GM12878 (cell line): ENCODE data around the gene PPP1R37. TPM values are rescaled to one million over a fixed set of nuclear protein-coding genes. Genes with fewer than 3 reads are reported as not detected.

Experiments used
- ATAC-seq: fragments of 200-7000 bp; cut with Tn5 transposase; 3 replicates; pipeline ENCODE4 v1.9.1; 2020; ENCODE audit warnings: mild to moderate bottlenecking, moderate library complexity
- BruUV-seq: library from RNA; stranded (reverse); fragments of 400-500 nt; replicated peaks from 2 replicates; lab custom pipeline; 2021; lab: Mats Ljungman, UMichigan
- CTCF ChIA-PET: fragments of 300-600 bp; sonication (Branson Sonifier 250); formaldehyde crosslinking; extraction: SDS; loops from one replicate; lab custom pipeline; 2021; ENCODE audit warnings: inconsistent platforms; lab: Yijun Ruan, JAX
- POLR2A ChIA-PET: fragments of 350-600 bp; formaldehyde crosslinking; extraction: SDS; loops from one replicate; lab custom pipeline; 2021; ENCODE audit warnings: inconsistent platforms; lab: Charles Lee
- RAD21 ChIA-PET: fragments of 300-600 bp; sonication (Branson Sonifier 250); formaldehyde crosslinking; loops from one replicate; lab custom pipeline; 2023; ENCODE audit warnings: antibody characterized with exemption; ENCODE audit not compliant: unreplicated experiment; lab: Charles Lee
- SMC1A ChIA-PET: fragments of 300-600 bp; sonication (Branson Sonifier 250); formaldehyde crosslinking; loops from one replicate; lab custom pipeline; 2023; ENCODE audit not compliant: unreplicated experiment, uncharacterized antibody; lab: Charles Lee
- DNase-seq: peaks from one replicate; pipeline ENCODE4 v3.0.0-alpha.2; 2011; ENCODE audit warnings: low read depth, low spot score
- FAIRE-seq: peaks from 3 replicates; lab custom pipeline; 2011; peaks lifted over from hg19 to GRCh38; lab: Jason Lieb, UNC
- H2AFZ ChIP-seq: 2 replicates; pipeline ENCODE4 v1.6.0; 2011; ENCODE audit warnings: low read depth, low read length, control low read depth; ENCODE audit not compliant: control insufficient read depth
- H3K27ac ChIP-seq: 2 replicates; pipeline ENCODE4 v1.5.1; 2011; ENCODE audit warnings: control low read depth; ENCODE audit not compliant: control insufficient read depth, insufficient read depth
- H3K27me3 ChIP-seq, 2 experiments: replicated peaks in 1 of 2; 2 replicates each; pipeline versions ENCODE4 v1.6.0 to v1.6.1; 2011; ENCODE audit warnings: low read length in 1 of 2; ENCODE audit not compliant: control insufficient read depth in 2 of 2, insufficient read depth in 2 of 2
- H3K36me3 ChIP-seq, 2 experiments: 2 replicates each; pipeline ENCODE4 v1.5.1; 2011; ENCODE audit warnings: low read length in 1 of 2; ENCODE audit not compliant: control insufficient read depth in 2 of 2, insufficient read depth in 2 of 2
- H3K4me1 ChIP-seq: 2 replicates; pipeline ENCODE4 v1.6.1; 2011; ENCODE audit warnings: mild to moderate bottlenecking, low read length, moderate library complexity, mixed read lengths; ENCODE audit not compliant: control insufficient read depth, insufficient read depth
- H3K4me2 ChIP-seq: 2 replicates; pipeline ENCODE4 v1.6.0; 2011; ENCODE audit warnings: control low read depth; ENCODE audit not compliant: control insufficient read depth, insufficient read depth
- H3K4me3 ChIP-seq: fragments of 200-600 bp; sonication (generic); 2 replicates; pipeline ENCODE4 v1.5.1; 2016
- H3K79me2 ChIP-seq: 2 replicates; pipeline ENCODE4 v1.6.0; 2011; ENCODE audit warnings: low read length; ENCODE audit not compliant: control insufficient read depth, insufficient read depth
- H3K9ac ChIP-seq: 2 replicates; pipeline ENCODE4 v1.8.0; 2011; ENCODE audit warnings: low read length, control low read depth, mixed read lengths; ENCODE audit not compliant: control insufficient read depth, insufficient read depth
- H3K9me3 ChIP-seq: replicated peaks from 3 replicates; pipeline ENCODE4 v1.5.1; 2011; ENCODE audit warnings: mild to moderate bottlenecking, low read length; ENCODE audit not compliant: control insufficient read depth, insufficient read depth
- H4K20me1 ChIP-seq: 2 replicates; pipeline ENCODE4 v1.6.0; 2011; ENCODE audit not compliant: control insufficient read depth, insufficient read depth
- ATF3 ChIP-seq: IDR thresholded peaks from 2 replicates; pipeline ENCODE4 v1.6.1; 2011; ENCODE audit warnings: low read depth, mild to moderate bottlenecking, low read length, moderate library complexity, borderline replicate concordance; ENCODE audit errors: extremely low read depth
- CHD4 ChIP-seq: fragments of 200-600 bp; sonication (generic); IDR thresholded peaks from 2 replicates; pipeline ENCODE4 v1.6.1; 2016; ENCODE audit warnings: mild to moderate bottlenecking
- CTCF ChIP-seq, 3 experiments: IDR thresholded peaks in 2 of 3; conservative IDR thresholded peaks in 1 of 3; 2 replicates each; pipeline ENCODE4 v1.5.1; 2011; ENCODE audit warnings: low read depth in 3 of 3, low read length in 3 of 3, mild to moderate bottlenecking in 3 of 3, control low read depth in 2 of 3, moderate library complexity in 2 of 3, inconsistent platforms in 1 of 3, mixed read lengths in 1 of 3; ENCODE audit not compliant: control insufficient read depth in 2 of 3, insufficient read depth in 1 of 3; ENCODE audit errors: extremely low read depth in 1 of 3
- KAT2A ChIP-seq: conservative IDR thresholded peaks from 2 replicates; pipeline ENCODE4 v1.6.1; 2011; ENCODE audit warnings: low read depth, low read length; ENCODE audit not compliant: control insufficient read depth
- RAD51 ChIP-seq: fragments of 450-650 bp; IDR thresholded peaks from 2 replicates; pipeline ENCODE4 v1.6.1; 2016; ENCODE audit warnings: moderate library complexity, mild to moderate bottlenecking, inconsistent platforms
- SUZ12 ChIP-seq: fragments of 200-600 bp; sonication (generic); IDR thresholded peaks from one replicate; pipeline ENCODE4 v1.6.1; 2018; ENCODE audit warnings: antibody characterized with exemption, mild to moderate bottlenecking; ENCODE audit not compliant: unreplicated experiment
- ZBTB40 ChIP-seq: fragments of 450-650 bp; IDR thresholded peaks from 2 replicates; pipeline ENCODE4 v1.6.1; 2016; ENCODE audit warnings: mild to moderate bottlenecking, moderate library complexity, borderline replicate concordance
- WGBS: methylation state at CpG from one replicate; pipeline ENCODE4 v1.1.6; 2016; ENCODE audit warnings: low lambda C conversion rate; ENCODE audit not compliant: insufficient replicate concordance, insufficient coverage; ENCODE audit errors: missing lambda C conversion rate; 5-methylcytosine and 5-hydroxymethylcytosine counted together
- in situ Hi-C: fragments of 300-500 bp; cut with MboI; formaldehyde crosslinking; loops from 9 replicates; pipeline ENCODE4 v1.14.3; 2018; ENCODE audit warnings: mixed read lengths
- intact Hi-C: fragments of 100-400 bp; cut with micrococcal nuclease; formaldehyde crosslinking; loops from one replicate; pipeline ENCODE4 v1.14.2; 2022; ENCODE audit not compliant: unreplicated experiment
- polyA plus RNA-seq, 11 experiments: library from polyadenylated mRNA; depleted of rRNA in 4 of 11; unstranded in 6 of 11; stranded (reverse) in 5 of 11; fragments of >200 nt; fragmentation: Nextera tagmentation in 4 of 11; fragmentation: Illumina TruSeq in 1 of 11; extraction: Ambion mirVana in 4 of 11; extraction: Trizol in 1 of 11; gene quantifications; 1 replicate in 1 of 11; 2 replicates in 10 of 11; pipeline versions ENCODE4 v1.2.1 to v1.2.3, GENCODE V29; 2011 to 2016; ENCODE audit warnings: inconsistent platforms in 2 of 11, missing spikeins in 2 of 11, low read depth in 1 of 11
- total RNA-seq, 4 experiments: library from RNA; depleted of rRNA in 3 of 4; stranded (reverse); fragments of >200 nt in 3 of 4; fragmentation: Illumina TruSeq in 1 of 4; extraction: Trizol in 1 of 4; gene quantifications; 2 replicates each; pipeline versions ENCODE4 v1.2.1 to v1.2.3, GENCODE V29; 2013 to 2021

PPP1R37 gene
- total and polyA plus RNA-seq, 10 of the 15 experiments (the other 5 are each of a cell fraction or from before 2014, with no cell fraction given), result 0.09 to 21.3 (median 5.1) TPM; not detected in 1

- TF ChIP-seq ZBTB40, result no peak
- TF ChIP-seq KAT2A, result no peak
- TF ChIP-seq CHD4, result no peak
These were observed 76.6 kb downstream of the PPP1R37 start (continued) for GRCh38 chr19:45169602-45170001.

- Histone ChIP-seq H3K4me2 (no peak overlapping the region), H3K27ac (no peak overlapping the region), H2AFZ (no peak overlapping the region), H4K20me1 (no peaks in the 10 kb centered on the region), H3K4me3 (no peak overlapping the region), H3K9ac (no peak overlapping the region), H3K79me2 (no peaks in the 10 kb centered on the region; the same call in 1 of the 2 replicates), H3K36me3 (no peaks in the 10 kb centered on the region)
- FAIRE-seq (no peak), ATAC-seq (no peak)
- in situ Hi-C loops (no loop called here), intact Hi-C loops (no loop called here)
- ChIA-PET RAD21 (interaction anchor here (1.8 kb wide), 1 partner anchor 34 kb away, joined by 6 read pairs; no protein-coding TSS in a partner anchor), SMC1A (no interaction called here), CTCF (no interaction called here)
- no peak for TF ChIP-seq ATF3
- no peak for TF ChIP-seq CTCF (IDR thresholded peaks at IDR 0.05 in 2 of 3, conservative IDR thresholded peaks at IDR 0.05 in 1 of 3; ENCODE audit: control insufficient read depth in 2 of 3, extremely low read depth in 1 of 3, insufficient read depth in 1 of 3, low read depth in 3 of 3, low read length in 3 of 3)
- no peak for TF ChIP-seq RAD51
- no peak for TF ChIP-seq SUZ12
- TF ChIP-seq, all 136 proteins: peak for 0
- H3K9me3 ChIP-seq, result no peaks in the 10 kb centered on the region
- 82% methylated on average over 21 of the region's 21 CpGs for WGBS
- H3K4me1 ChIP-seq, result peaks cover 13% of the 10 kb centered on the region
- H3K27me3 ChIP-seq, result no peaks in the 10 kb centered on the region
- DNase-seq, result no peak
- POLR2A ChIA-PET, result interaction anchor here (0.5 kb wide), 1 partner anchor 24 kb away, joined by 3 read pairs; no protein-coding TSS in a partner anchor
- no TSS peak for BruUV-seq
These were observed 77.4 kb downstream of the PPP1R37 start for GRCh38 chr19:45170146-45171106.
